AML-193 (cell line): Measurements from ENCODE around the gene GRB2.
"Not testable (repeated sequence)": the region's sequence is repeated elsewhere in the genome, so short reads cannot be mapped to it uniquely, and the experiment has no call there.

Experiments used
- DNase-seq, 2 experiments: peaks; one replicate each; lab custom pipeline; 2025; lab: John Stamatoyannopoulos, UW

The GRB2 gene

DNA sequence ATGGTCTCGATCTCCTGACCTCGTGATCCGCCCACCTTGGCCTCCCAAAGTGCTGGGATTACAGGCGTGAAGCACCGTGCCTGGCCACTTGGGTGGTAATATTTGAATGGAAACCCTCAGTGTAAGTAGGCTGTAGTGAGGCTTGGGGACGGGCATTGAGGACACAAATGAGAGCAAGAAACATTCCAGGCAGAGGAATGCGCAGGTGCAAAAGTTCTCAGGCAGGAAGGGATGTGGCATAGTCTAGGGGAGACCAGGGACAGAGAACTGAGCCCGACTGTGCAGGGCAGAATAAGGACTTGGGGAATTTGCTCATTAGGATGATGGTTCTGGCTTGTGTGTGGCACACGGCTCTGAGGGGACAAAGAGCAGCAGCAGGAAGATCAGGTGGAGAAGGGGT lies 54.8 kb downstream of the GRB2 start:
- no peak for DNase-seq

DNA sequence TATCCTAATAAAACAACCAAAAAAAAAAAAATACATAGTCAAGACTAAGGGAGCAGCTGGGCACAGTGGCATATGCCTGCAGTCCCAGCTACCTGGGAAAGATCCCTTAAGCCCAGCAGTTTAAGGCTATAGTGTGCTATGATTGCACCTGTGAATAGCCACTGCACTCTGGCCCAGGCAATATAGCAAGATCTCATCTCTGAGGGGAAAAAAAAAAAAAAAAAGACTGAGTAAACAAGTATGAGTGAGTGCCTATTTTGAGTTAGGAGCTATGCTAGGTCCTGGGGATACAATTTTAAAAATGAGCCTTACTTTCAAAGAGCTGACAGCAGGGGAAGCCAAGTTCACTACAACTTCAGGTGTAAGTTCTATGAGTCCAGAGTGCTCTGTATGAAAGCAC lies 55.4 kb downstream of the GRB2 start:
- no peak for DNase-seq

DNA sequence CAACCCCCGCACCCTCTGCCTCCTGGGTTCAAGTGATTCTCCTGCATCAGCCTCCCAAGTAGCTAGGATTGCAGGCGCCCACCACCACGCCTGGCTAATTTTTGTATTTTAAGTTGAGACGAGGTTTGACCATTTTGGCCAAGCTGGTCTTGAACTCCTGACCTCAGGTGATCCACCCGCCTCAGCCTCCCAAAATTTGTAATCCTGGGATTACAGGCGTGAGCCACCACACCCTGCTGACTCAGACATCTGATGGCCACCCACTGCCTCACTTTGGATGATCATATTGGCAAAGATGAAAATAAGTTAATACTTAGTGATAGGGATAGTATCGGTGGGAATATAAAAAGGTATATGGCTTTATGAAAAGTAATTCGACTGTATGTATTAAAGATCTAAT lies 55.9 kb downstream of the GRB2 start:
- DNase-seq, result no peak

DNA sequence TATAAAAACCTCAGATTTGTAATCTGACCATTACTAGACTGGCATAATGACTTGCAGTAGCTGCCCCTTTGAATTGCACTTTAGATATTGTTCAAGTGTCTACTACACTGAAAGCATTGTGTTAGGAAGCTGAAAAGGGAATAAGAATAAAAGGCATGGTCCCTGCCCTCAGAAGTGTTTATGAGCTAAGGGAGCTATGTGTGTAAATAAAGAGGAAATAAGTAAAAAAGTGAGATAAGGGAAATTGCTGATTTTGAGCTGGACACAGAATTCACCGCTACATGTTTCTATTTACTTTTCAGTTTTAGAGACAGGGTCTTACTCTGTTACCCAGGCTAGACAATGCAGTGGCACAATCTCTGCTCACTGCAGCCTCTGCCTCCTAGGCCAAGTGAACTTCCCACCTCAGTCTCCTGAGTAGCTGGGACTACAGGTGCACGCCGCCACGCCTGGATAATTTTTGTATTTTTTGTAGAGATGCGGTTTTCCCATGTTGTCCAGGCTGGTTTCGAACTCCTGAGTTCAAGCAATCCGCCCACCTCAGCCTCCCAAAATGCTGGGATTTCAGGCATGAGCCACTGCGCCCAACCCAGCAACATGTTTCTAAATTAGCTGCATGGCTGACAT lies 57.0 kb downstream of the GRB2 start:
- no peak for DNase-seq

DNA sequence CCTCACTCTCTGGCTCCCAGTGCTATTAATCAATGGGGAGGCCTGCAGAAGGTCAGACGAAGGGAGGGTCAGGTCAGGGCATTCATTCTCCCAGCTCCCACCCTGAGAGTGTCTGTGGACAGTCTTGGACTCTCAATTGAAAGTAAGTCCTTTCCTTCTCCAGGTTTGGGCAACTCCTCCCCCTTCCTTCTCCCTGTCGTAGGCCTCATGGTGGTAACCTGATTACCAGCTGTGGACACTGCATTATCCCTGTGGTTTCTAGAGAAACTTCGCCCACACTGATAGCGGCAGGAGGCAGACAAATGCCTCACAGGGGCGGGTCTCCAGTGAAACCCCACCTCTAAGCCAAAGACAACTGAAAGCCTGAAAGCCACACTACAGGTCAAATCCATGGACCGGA lies 58.6 kb downstream of the GRB2 start:
- no peak for DNase-seq

DNA sequence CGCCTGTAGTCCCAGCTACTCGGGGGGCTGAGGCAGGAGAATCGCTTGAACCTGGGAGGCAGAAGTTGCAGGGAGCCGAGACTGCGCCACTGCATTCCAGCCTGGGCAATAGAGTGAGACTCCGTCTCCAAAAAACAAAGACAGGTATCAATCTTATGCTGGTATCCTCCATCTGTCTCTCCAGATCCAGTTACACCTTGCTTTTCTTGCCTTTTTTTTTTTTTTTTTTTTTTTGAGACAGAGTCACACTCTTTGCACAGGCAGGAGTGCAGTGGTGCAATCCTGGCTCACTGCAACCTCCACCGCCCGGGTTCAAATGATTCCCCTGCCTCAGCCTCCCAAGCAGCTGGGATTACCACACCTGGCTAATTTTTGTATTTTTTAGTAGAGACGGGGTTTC lies 59.1 kb downstream of the GRB2 start:
- DNase-seq, result not testable (repeated sequence)

DNA sequence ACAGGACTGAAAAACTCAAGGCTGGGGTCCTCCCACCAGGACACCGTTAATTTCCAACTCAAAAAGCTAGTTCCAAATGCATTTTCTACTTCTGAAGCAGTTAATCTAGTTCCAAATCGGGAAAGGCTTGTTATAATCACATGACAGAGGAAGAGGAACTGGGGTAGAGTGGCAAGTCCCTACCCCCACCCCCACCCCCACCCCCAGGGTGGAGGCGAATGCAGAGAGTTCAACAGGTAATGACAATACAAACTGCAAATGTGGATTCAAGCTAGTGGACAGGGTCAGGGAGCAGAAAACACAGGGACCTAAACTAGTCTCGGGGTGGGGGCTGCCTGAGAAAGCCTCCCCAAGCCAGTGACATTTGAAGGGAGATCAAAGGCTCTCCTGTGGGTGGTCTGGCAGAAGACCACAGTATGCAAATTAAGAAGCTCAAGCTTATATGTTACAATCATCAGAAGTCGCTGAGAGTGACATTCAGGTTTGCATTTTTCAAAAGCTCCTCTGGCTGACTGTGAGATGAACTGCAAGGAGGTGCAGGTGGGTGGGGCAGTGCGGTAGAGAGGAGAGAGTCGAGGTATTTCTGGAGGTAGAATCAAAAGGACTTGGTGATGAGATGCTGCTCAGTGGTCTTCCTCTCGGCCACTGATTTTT lies 59.8 kb downstream of the GRB2 start:
- peak; percentile 26 to 41 for DNase-seq

DNA sequence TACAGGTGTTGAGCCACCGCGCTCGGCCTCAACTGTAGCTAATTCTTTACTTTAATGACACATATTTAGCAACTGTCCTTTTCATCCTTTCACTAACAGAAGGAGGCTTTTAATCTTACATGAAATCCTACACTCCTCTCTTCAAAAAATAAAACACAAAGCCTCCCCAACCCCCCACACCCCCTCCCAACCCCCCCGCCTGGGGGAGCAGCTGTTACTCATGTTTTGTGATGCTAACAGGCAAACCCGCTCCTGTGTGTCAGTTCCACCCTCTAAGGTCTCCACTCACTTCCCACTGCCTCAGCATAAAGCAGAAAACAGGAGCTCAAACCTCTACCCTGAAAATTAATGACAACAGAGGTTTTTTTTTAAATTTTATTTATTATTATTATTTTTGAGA lies 60.8 kb downstream of the GRB2 start:
- DNase-seq, result no peak

DNA sequence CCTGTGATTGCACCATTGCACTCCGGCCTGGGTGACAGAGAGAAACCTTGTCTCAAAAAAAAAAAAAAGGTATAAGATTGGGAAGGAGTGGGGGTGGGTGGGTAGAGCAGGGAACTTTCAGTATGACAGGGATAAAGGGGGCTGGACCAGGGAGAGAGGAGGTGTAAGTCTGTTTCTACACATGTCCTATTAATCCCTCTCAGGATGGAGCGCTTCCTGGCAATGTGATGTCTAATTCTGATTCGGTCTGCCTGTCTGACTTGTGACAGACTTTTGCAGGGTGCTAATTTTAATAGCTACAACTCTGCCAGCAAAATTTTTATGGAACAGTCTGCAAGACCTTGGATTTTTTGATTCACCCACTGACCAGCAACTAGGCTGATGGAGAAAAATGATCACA lies 62.5 kb downstream of the GRB2 start:
- no peak for DNase-seq

DNA sequence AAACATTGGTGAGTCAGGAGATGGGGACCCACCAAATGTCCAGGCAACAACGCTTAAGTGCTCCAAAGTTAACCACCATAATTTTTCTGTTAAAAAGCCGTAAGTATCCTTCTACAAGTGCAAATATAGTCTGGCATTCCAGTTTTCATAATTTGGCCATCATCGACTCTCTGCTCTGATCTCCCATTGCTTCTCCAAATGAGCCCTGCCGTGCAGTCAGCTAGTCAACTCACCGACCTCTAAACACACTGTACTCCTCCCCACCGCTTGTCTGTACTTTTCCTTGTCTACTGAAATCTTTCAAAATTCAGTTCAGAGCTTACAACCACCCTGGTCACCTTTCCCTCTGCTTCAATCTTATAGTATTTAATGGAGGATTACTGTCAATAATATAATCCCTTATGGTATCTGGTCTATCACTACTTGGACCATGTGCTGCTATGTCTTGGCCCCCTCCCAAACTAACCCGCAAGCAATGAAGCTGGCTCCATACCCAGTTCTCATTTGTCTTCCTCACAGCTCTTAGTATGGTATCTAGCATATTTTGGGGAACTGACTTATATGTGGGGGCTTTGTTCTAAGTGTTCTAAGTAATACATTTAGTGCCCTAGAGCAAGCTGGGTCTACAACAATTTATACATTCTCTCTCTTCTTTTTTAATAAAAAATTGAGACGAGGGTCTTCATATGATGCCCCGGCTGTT lies 63.5 kb downstream of the GRB2 start:
- DNase-seq, result no peak

DNA sequence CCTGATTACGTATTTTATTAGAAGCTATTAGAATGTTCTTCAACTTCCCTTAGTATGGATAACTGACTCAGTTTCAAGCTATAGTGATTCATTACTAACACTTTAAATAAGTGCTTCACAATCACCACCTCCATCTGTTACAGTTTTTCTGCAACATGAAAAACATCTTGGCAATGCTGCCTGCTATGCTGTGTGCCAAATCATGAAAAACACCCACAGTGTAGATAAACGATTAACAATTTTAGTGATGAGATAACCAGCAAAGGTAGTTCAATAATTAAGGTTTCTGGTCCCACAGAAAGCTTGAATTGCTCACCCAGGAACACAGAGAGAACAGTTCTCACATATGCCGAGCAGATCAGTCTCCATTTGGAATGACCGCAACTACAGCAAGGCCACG lies 64.8 kb downstream of the GRB2 start:
- no peak for DNase-seq

DNA sequence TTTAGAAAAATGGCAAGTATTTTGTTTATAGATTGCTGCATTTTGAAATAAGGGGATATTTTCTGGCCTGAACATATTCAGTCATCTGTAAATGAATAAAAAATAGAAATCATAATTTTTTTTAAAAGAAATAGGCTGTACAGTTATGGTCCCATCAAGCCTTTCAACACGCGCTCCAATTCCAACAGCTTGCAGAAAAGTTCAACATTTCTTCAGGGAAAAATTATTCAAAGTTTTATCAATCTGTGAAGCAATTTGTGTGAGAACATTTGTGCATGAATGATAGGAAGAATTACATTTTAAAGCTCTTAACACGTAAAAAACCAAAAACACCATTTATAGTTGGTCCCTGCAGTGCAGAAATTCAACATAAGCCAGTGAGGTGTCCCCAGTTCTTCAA lies 65.5 kb downstream of the GRB2 start:
- DNase-seq, result no peak

DNA sequence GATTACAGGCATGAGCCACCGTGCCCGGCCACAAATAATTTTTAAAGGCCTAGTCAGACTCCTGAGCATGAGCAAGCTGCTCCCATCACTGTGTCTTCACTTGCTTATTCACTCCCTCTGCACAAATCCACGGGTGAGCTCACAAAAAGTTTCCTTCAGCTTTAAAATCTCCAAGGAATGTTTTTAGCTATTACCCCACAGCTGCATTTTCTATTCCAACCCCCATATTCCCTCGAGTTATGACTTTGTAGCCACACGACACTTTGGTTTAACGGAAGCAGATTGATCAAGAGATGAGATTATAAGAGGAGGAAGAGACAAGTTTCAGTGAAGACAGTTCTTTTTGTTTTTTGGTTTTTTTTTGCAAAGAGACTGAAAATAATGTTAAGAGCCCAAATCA lies 67.1 kb downstream of the GRB2 start:
- DNase-seq, result peak; percentile 77 to 81

DNA sequence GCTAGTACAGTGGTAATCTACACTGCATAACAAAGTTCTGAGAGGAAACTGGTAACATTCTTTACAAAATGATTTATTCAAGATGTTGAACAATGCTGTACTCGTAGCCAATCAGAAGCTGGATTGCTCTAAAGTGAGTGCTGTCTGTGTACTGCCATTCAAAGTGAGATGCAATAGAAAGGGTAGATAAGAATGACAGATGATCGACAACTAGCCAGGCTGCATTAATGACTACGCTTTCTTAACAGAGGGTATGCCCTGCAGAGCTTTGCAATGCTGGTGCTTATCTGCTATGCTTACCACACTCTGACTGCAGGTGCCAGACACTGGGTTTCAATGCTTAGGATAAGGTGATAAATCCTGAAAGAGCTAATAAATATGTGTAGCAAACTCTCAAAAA lies 70.2 kb downstream of the GRB2 start:
- no peak for DNase-seq

DNA sequence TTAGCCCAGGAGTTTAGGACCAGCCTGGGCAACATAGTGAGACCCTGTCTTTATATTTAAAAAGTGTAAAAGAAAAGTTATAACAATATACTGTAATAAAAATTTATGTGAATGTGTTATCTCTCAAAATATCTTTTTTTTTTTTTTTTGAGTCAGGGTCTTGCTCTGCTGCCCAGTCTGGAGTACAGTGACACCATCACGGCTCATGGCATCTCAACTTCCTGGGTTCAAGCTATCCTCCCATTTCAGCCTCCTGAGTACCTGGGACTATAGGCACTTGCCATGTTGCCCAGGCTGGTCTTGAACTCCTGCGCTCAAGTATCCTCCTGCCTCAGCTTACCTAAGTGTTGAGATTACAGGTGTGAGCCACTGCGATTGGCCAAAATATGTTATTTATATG lies 70.8 kb downstream of the GRB2 start:
- DNase-seq, result no peak

DNA sequence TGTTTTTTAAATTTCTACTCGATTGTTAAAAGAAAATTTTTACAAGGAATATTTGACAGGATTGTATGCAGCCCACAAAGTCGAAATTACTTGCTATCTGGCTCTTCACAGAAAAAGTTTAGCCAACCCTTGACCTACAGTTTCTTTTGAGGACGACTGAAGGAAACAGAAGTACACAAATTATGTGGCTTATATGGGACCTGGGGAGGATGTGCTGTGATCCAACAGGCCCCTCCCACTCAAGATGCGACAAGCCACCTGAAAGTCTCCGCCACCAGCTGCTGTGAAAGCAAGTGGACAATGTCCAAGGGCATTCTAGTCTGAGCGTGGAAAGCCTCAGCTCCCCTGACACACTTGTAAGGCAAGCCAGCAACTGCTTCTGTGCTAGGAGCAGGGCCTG lies 73.8 kb downstream of the GRB2 start:
- no peak for DNase-seq

DNA sequence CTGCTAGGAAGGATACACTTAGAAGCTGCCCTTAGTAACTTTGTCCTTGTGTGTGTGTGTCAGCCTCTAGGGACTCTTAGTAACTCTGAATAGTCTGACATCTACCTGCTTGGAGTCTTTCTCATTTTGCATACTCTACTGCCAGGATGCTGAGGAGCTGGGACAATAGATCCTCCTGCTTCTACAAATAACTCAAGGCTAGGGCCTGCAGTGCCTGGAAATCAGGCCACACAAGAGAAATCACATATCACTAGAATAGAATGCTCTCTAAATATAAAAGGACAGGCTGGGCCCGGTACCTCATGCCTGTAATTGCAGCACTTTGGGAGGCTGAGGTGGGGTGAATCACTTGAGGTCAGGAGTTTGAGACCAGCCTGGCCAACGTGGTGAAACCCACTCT lies 77.7 kb downstream of the GRB2 start:
- no peak for DNase-seq

DNA sequence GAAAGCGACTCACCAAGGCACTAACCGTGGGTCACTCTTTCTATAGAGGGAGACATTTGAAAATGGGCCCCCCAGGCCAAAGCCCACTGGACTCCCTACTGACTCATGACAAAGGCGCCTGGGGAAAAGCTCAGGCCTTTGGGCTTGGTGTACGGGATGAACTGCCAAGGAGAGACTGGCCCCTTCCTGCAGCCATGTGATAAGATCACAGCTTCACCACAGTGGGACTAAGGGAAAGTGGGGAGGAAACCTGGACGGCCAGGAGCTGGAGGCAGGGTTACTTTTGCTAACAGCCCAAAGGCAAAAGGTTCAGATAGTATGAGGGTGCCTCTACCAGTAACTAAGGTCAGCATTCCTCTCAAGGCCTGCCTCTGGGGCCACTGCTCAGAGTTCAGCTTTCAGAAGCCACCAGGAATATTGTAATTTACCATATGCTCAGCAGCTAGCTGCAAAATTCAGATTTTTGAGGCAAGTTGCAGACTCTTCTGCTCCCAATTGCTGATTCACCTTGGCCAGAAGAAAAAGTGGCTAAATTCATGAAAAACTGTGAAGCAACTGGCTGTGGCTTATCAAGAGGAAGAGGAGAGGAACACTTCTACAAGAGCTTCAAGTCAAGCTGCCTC lies 79.1 kb downstream of the GRB2 start:
- DNase-seq, result peak; percentile 89 to 91

DNA sequence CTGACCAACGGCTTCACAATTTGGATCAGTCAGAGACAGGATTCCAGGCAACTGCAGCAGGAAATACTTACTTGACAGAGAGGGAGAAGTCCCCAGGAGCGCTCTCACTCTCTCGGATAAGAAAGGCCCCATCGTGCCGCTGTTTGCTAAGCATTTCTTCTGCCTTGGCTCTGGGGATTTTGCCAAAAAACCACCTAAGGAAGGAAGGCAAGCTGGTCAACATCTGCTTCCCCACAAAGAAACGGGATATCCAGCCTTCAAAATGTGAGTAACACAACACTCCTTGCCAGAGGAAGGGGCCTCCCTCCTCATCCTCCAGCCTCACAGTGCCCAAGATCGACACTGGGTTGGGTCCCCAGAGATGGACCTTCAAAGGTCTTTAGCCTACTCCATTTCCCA lies 79.7 kb downstream of the GRB2 start:
- DNase-seq, result peak; percentile 56 to 61

DNA sequence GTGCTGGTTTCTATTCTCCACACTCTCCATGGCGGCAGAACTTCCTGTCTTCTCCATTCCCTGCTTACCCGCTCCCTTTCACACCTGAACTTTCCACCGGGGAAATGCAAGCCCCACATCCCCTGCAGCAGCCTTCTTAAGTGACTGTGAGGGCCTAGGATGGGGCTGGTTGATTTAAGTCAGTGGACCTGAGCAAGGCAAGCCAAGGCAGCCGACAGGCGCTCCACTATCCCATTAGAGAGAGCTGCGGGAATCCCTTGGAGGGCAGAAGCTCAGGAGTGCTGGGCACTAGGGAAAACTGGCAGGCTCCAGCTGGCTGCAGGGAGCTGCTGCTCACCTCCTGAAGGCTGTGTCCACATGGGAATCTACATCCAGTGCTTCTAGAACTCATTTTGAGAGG lies 80.1 kb downstream of the GRB2 start:
- DNase-seq, result no peak

DNA sequence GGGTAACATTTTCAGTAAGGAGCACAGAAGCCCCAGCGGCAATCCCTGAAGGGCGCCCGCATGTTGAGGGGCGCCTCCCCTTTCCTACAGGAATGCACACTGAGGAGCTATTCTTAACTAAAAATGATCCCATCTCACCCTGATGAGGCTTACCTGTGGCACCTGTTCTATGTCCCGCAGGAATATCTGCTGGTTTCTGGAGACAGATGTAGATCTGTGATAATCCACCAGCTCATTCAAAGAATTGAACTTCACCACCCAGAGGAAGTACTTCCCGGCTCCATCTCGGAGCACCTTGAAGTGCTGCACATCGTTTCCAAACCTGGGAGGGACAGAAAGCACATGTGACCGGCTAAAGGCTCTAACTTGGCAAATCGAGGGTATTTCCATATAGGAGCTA lies 84.0 kb downstream of the GRB2 start:
- DNase-seq, result no peak

DNA sequence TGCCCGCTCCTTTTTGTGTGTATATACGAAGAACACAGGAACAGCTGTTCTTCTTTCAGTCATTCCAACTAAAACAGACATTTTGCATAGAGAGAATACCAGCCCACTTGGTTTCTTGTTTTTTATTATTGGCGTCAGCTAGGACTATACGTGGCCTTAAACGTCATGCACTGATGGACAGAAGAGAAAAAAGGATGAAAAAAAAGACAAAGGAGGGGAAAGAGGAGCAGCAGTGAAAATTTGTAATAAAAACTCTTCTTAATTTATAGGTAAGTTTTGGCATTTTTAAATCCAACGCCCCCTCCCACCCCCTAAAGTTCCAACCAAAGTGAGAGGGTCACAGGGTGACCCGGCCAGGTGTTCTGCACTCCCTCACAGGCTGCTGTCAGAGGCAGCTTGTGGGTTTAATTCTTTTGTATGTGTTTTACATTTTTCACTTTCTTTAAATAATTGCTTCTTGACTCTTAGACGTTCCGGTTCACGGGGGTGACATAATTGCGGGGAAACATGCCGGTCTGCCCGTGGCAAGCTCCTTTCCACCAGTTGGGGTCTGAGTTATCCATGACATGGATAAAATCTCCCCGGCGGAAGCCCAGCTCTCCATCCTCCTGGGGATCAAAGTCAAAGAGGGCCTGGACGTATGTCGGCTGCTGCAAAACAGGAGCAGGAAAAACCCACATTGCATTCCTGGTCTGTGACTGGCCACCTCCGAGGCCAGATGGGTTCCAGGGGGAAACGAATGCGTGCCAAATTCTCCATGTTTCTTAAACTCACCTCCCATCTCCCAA lies 85.4 kb downstream of the GRB2 start:
- DNase-seq, result no peak
